PC-9 (cell line): ENCODE measurements around the gene HPX.

Source experiments
- EZH2 ChIP-seq: fragments of 200-600 bp; sonication (generic); IDR thresholded peaks from 2 replicates; pipeline ENCODE4 v1.8.0; 2017; ENCODE audit warnings: antibody characterized with exemption, low read depth
- TF ChIP-seq, protein P1 (sequence below): fragments of 200-600 bp; sonication (generic); conservative IDR thresholded peaks from 2 replicates; pipeline ENCODE4 v1.6.1; 2017; ENCODE audit warnings: mixed run types, antibody characterized with exemption, mild to moderate bottlenecking, moderate library complexity

DNA sequence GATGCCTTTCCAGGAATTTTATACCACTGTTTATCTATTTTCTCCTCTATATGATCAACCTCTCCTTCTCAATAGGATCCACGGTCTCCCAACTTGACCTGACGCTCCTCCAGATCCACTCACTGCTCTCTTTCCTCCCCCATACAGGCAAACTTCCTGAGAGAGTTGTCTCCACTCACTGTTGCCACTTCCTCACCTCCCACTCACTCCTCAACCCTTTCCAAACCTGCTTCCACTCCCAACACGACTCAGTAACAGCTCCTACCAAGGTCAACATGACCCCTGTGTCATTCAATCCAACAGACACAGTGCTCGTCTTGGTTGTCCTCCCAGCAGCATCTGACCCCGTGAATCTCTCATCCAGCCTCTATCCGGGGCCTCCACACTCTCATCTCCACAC lies 25.0 kb downstream of the HPX start:
- no peak for TF ChIP-seq EZH2
- TF ChIP-seq, protein P1, sequence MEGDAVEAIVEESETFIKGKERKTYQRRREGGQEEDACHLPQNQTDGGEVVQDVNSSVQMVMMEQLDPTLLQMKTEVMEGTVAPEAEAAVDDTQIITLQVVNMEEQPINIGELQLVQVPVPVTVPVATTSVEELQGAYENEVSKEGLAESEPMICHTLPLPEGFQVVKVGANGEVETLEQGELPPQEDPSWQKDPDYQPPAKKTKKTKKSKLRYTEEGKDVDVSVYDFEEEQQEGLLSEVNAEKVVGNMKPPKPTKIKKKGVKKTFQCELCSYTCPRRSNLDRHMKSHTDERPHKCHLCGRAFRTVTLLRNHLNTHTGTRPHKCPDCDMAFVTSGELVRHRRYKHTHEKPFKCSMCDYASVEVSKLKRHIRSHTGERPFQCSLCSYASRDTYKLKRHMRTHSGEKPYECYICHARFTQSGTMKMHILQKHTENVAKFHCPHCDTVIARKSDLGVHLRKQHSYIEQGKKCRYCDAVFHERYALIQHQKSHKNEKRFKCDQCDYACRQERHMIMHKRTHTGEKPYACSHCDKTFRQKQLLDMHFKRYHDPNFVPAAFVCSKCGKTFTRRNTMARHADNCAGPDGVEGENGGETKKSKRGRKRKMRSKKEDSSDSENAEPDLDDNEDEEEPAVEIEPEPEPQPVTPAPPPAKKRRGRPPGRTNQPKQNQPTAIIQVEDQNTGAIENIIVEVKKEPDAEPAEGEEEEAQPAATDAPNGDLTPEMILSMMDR = no peak
